ENCODE measurements around the gene SLC35F3.

Gene SLC35F3

GRCh38 chr1:233993651-233994050 is 89.2 kb downstream of the SLC35F3 start:
- no peak overlapping the region for H3K9ac ChIP-seq (ENCODE audit: low read length in 2 of 2)
- no peaks in the 10 kb centered on the region for H3K9me3 ChIP-seq (ENCODE audit: control insufficient read depth in 2 of 2, low read length in 2 of 2)
- H3K4me1 ChIP-seq (ENCODE audit: control insufficient read depth, insufficient read depth, low read length) = no peaks in the 10 kb centered on the region
- H3K4me3 ChIP-seq (ENCODE audit: low read length in 2 of 2) = no peak overlapping the region
- no peaks in the 10 kb centered on the region for H3K27me3 ChIP-seq (ENCODE audit: control insufficient read depth in 1 of 2, insufficient read depth in 2 of 2, low read length in 2 of 2)
- no peak overlapping the region for H3K27ac ChIP-seq (ENCODE audit: low read length)
- no peaks in the 10 kb centered on the region for H3K36me3 ChIP-seq (ENCODE audit: control insufficient read depth in 2 of 2, insufficient read depth in 2 of 2, low read length in 2 of 2)

GRCh38 chr1:233994112-233994511 is 89.6 kb downstream of the SLC35F3 start:
- Histone ChIP-seq H3K27me3 (ENCODE audit: control insufficient read depth in 1 of 2, insufficient read depth in 2 of 2, low read length in 2 of 2) (no peaks in the 10 kb centered on the region), H3K27ac (ENCODE audit: low read length) (no peak overlapping the region), H3K4me3 (ENCODE audit: low read length in 2 of 2) (no peak overlapping the region), H3K9ac (ENCODE audit: low read length in 2 of 2) (no peak overlapping the region), H3K4me1 (ENCODE audit: control insufficient read depth, insufficient read depth, low read length) (no peaks in the 10 kb centered on the region), H3K36me3 (ENCODE audit: control insufficient read depth in 2 of 2, insufficient read depth in 2 of 2, low read length in 2 of 2) (no peaks in the 10 kb centered on the region), H3K9me3 (ENCODE audit: control insufficient read depth in 2 of 2, low read length in 2 of 2) (no peaks in the 10 kb centered on the region)

GRCh38 chr1:233998456-233998855 is 94.0 kb downstream of the SLC35F3 start:
- no peak overlapping the region for H3K9ac ChIP-seq (ENCODE audit: low read length in 2 of 2)
- no peaks in the 10 kb centered on the region for H3K9me3 ChIP-seq (ENCODE audit: control insufficient read depth in 2 of 2, low read length in 2 of 2)
- H3K4me1 ChIP-seq (ENCODE audit: control insufficient read depth, insufficient read depth, low read length) = no peaks in the 10 kb centered on the region
- no peak overlapping the region for H3K27ac ChIP-seq (ENCODE audit: low read length)
- no peaks in the 10 kb centered on the region for H3K27me3 ChIP-seq (ENCODE audit: control insufficient read depth in 1 of 2, insufficient read depth in 2 of 2, low read length in 2 of 2)
- H3K4me3 ChIP-seq (ENCODE audit: low read length in 2 of 2) = no peak overlapping the region
- no peaks in the 10 kb centered on the region for H3K36me3 ChIP-seq (ENCODE audit: control insufficient read depth in 2 of 2, insufficient read depth in 2 of 2, low read length in 2 of 2)

- Histone ChIP-seq H3K27me3 (ENCODE audit: control insufficient read depth in 1 of 2, insufficient read depth in 2 of 2, low read length in 2 of 2) (no peaks in the 10 kb centered on the region), H3K4me1 (ENCODE audit: control insufficient read depth, insufficient read depth, low read length) (no peaks in the 10 kb centered on the region), H3K9me3 (ENCODE audit: control insufficient read depth in 2 of 2, low read length in 2 of 2) (no peaks in the 10 kb centered on the region), H3K36me3 (ENCODE audit: control insufficient read depth in 2 of 2, insufficient read depth in 2 of 2, low read length in 2 of 2) (no peaks in the 10 kb centered on the region), H3K27ac (ENCODE audit: low read length) (no peak overlapping the region), H3K4me3 (ENCODE audit: low read length in 2 of 2) (no peak overlapping the region), H3K9ac (ENCODE audit: low read length in 2 of 2) (no peak overlapping the region)
These were observed 94.4 kb downstream of the SLC35F3 start for GRCh38 chr1:233998891-233999290.

GRCh38 chr1:234000557-234001041 is 96.1 kb downstream of the SLC35F3 start:
- H3K4me3 ChIP-seq (ENCODE audit: low read length in 2 of 2) = no peak overlapping the region
- no peaks in the 10 kb centered on the region for H3K27me3 ChIP-seq (ENCODE audit: control insufficient read depth in 1 of 2, insufficient read depth in 2 of 2, low read length in 2 of 2)
- no peaks in the 10 kb centered on the region for H3K4me1 ChIP-seq (ENCODE audit: control insufficient read depth, insufficient read depth, low read length)
- no peak overlapping the region for H3K27ac ChIP-seq (ENCODE audit: low read length)
- H3K9ac ChIP-seq (ENCODE audit: low read length in 2 of 2) = no peak overlapping the region
- H3K36me3 ChIP-seq (ENCODE audit: control insufficient read depth in 2 of 2, insufficient read depth in 2 of 2, low read length in 2 of 2) = no peaks in the 10 kb centered on the region
- H3K9me3 ChIP-seq (ENCODE audit: control insufficient read depth in 2 of 2, low read length in 2 of 2) = no peaks in the 10 kb centered on the region

GRCh38 chr1:234001817-234002216 is 97.3 kb downstream of the SLC35F3 start:
- H3K9ac ChIP-seq (ENCODE audit: low read length in 2 of 2) = no peak overlapping the region
- no peaks in the 10 kb centered on the region for H3K36me3 ChIP-seq (ENCODE audit: control insufficient read depth in 2 of 2, insufficient read depth in 2 of 2, low read length in 2 of 2)
- no peaks in the 10 kb centered on the region for H3K4me1 ChIP-seq (ENCODE audit: control insufficient read depth, insufficient read depth, low read length)
- no peak overlapping the region for H3K27ac ChIP-seq (ENCODE audit: low read length)
- H3K27me3 ChIP-seq (ENCODE audit: control insufficient read depth in 1 of 2, insufficient read depth in 2 of 2, low read length in 2 of 2) = no peaks in the 10 kb centered on the region
- no peak overlapping the region for H3K4me3 ChIP-seq (ENCODE audit: low read length in 2 of 2)
- no peaks in the 10 kb centered on the region for H3K9me3 ChIP-seq (ENCODE audit: control insufficient read depth in 2 of 2, low read length in 2 of 2)

GRCh38 chr1:234004591-234004990 is 100.1 kb downstream of the SLC35F3 start:
- no peak overlapping the region for H3K4me3 ChIP-seq (ENCODE audit: low read length in 2 of 2)
- no peak overlapping the region for H3K27ac ChIP-seq (ENCODE audit: low read length)
- no peaks in the 10 kb centered on the region for H3K27me3 ChIP-seq (ENCODE audit: control insufficient read depth in 1 of 2, insufficient read depth in 2 of 2, low read length in 2 of 2)
- H3K4me1 ChIP-seq (ENCODE audit: control insufficient read depth, insufficient read depth, low read length) = no peaks in the 10 kb centered on the region
- H3K36me3 ChIP-seq (ENCODE audit: control insufficient read depth in 2 of 2, insufficient read depth in 2 of 2, low read length in 2 of 2) = no peaks in the 10 kb centered on the region
- H3K9ac ChIP-seq (ENCODE audit: low read length in 2 of 2) = no peak overlapping the region
- peaks cover 0 to 3% of the 10 kb centered on the region in 2 donors for H3K9me3 ChIP-seq (ENCODE audit: control insufficient read depth in 2 of 2, low read length in 2 of 2)

- no peak overlapping the region for H3K4me3 ChIP-seq (ENCODE audit: low read length in 2 of 2)
- no peaks in the 10 kb centered on the region for H3K4me1 ChIP-seq (ENCODE audit: control insufficient read depth, insufficient read depth, low read length)
- H3K36me3 ChIP-seq (ENCODE audit: control insufficient read depth in 2 of 2, insufficient read depth in 2 of 2, low read length in 2 of 2) = no peaks in the 10 kb centered on the region
- no peaks in the 10 kb centered on the region for H3K27me3 ChIP-seq (ENCODE audit: control insufficient read depth in 1 of 2, insufficient read depth in 2 of 2, low read length in 2 of 2)
- peaks cover 0 to 3% of the 10 kb centered on the region in 2 donors for H3K9me3 ChIP-seq (ENCODE audit: control insufficient read depth in 2 of 2, low read length in 2 of 2)
- no peak overlapping the region for H3K9ac ChIP-seq (ENCODE audit: low read length in 2 of 2)
- no peak overlapping the region for H3K27ac ChIP-seq (ENCODE audit: low read length)
These were observed 103.2 kb downstream of the SLC35F3 start for GRCh38 chr1:234007684-234008083.

- Histone ChIP-seq H3K27ac (ENCODE audit: low read length) (no peak overlapping the region), H3K9ac (ENCODE audit: low read length in 2 of 2) (no peak overlapping the region), H3K4me3 (ENCODE audit: low read length in 2 of 2) (no peak overlapping the region), H3K27me3 (ENCODE audit: control insufficient read depth in 1 of 2, insufficient read depth in 2 of 2, low read length in 2 of 2) (no peaks in the 10 kb centered on the region), H3K4me1 (ENCODE audit: control insufficient read depth, insufficient read depth, low read length) (no peaks in the 10 kb centered on the region), H3K9me3 (ENCODE audit: control insufficient read depth in 2 of 2, low read length in 2 of 2) (peaks cover 0 to 3% of the 10 kb centered on the region in 2 donors), H3K36me3 (ENCODE audit: control insufficient read depth in 2 of 2, insufficient read depth in 2 of 2, low read length in 2 of 2) (no peaks in the 10 kb centered on the region)
These were observed 104.1 kb downstream of the SLC35F3 start for GRCh38 chr1:234008591-234008990.

- no peaks in the 10 kb centered on the region for H3K36me3 ChIP-seq (ENCODE audit: control insufficient read depth in 2 of 2, insufficient read depth in 2 of 2, low read length in 2 of 2)
- no peaks in the 10 kb centered on the region for H3K4me1 ChIP-seq (ENCODE audit: control insufficient read depth, insufficient read depth, low read length)
- peaks cover 0 to 3% of the 10 kb centered on the region in 2 donors for H3K9me3 ChIP-seq (ENCODE audit: control insufficient read depth in 2 of 2, low read length in 2 of 2)
- H3K4me3 ChIP-seq (ENCODE audit: low read length in 2 of 2) = no peak overlapping the region
- H3K27ac ChIP-seq (ENCODE audit: low read length) = no peak overlapping the region
- H3K9ac ChIP-seq (ENCODE audit: low read length in 2 of 2) = no peak overlapping the region
- H3K27me3 ChIP-seq (ENCODE audit: control insufficient read depth in 1 of 2, insufficient read depth in 2 of 2, low read length in 2 of 2) = no peaks in the 10 kb centered on the region
These were observed 105.2 kb downstream of the SLC35F3 start for GRCh38 chr1:234009668-234010067.

GRCh38 chr1:234014208-234014607 is 109.7 kb downstream of the SLC35F3 start:
- Histone ChIP-seq H3K4me1 (ENCODE audit: control insufficient read depth, insufficient read depth, low read length) (no peaks in the 10 kb centered on the region), H3K9me3 (ENCODE audit: control insufficient read depth in 2 of 2, low read length in 2 of 2) (peaks cover 0 to 6% of the 10 kb centered on the region in 2 donors), H3K36me3 (ENCODE audit: control insufficient read depth in 2 of 2, insufficient read depth in 2 of 2, low read length in 2 of 2) (no peaks in the 10 kb centered on the region), H3K27ac (ENCODE audit: low read length) (no peak overlapping the region), H3K9ac (ENCODE audit: low read length in 2 of 2) (no peak overlapping the region), H3K27me3 (ENCODE audit: control insufficient read depth in 1 of 2, insufficient read depth in 2 of 2, low read length in 2 of 2) (no peaks in the 10 kb centered on the region), H3K4me3 (ENCODE audit: low read length in 2 of 2) (no peak overlapping the region)

Measured in stomach smooth muscle (tissue), 2 donors.